Daoy (cell line): ENCODE data around the gene JAKMIP1. TPM values are rescaled to one million over a fixed set of nuclear protein-coding genes. Genes with fewer than 3 reads are reported as not detected.

ENCODE experiments used
- DNase-seq: peaks from one replicate; pipeline ENCODE4 v3.0.0-alpha.2; 2015; ENCODE audit warnings: low read depth
- total RNA-seq: library from RNA; depleted of rRNA; stranded (reverse); fragments of >200 nt; shearing (Covaris generic); gene quantifications from 2 replicates; pipeline ENCODE4 v1.2.3, GENCODE V29; 2014

Gene JAKMIP1
- total RNA-seq, 1 experiment from 2014 or later: 0.40 TPM

GRCh38 chr4:6042293-6043063 lies 157.9 kb downstream of the JAKMIP1 start:
- DNase-seq: no peak

GRCh38 chr4:6041800-6042199 lies 158.5 kb downstream of the JAKMIP1 start:
- DNase-seq: no peak

GRCh38 chr4:6038711-6039110 lies 161.6 kb downstream of the JAKMIP1 start:
- DNase-seq: no peak

GRCh38 chr4:6035786-6036185 lies 164.6 kb downstream of the JAKMIP1 start:
- DNase-seq: no peak

GRCh38 chr4:6033381-6033780 lies 167.0 kb downstream of the JAKMIP1 start:
- no peak for DNase-seq

- DNase-seq: peak; percentile 46
Observed at GRCh38 chr4:6032249-6033244, 167.8 kb downstream of the JAKMIP1 start.

GRCh38 chr4:6031846-6032245 lies 168.5 kb downstream of the JAKMIP1 start:
- no peak for DNase-seq

- DNase-seq: no peak
Observed at GRCh38 chr4:6030679-6031078, 169.7 kb downstream of the JAKMIP1 start.

- DNase-seq: no peak
Observed at GRCh38 chr4:6029254-6029653, 171.1 kb downstream of the JAKMIP1 start.

GRCh38 chr4:6028168-6028567 lies 172.2 kb downstream of the JAKMIP1 start:
- no peak for DNase-seq

- DNase-seq: no peak
Observed at GRCh38 chr4:6027392-6027791, 173.0 kb downstream of the JAKMIP1 start.

- DNase-seq: no peak
Observed at GRCh38 chr4:6024313-6024960, 175.9 kb downstream of the JAKMIP1 start.

GRCh38 chr4:6023731-6024130 lies 176.6 kb downstream of the JAKMIP1 start:
- DNase-seq: peak; percentile 37

GRCh38 chr4:6022607-6023288 lies 177.6 kb downstream of the JAKMIP1 start:
- DNase-seq: no peak

GRCh38 chr4:6021831-6022606 lies 178.3 kb downstream of the JAKMIP1 start:
- no peak for DNase-seq

- DNase-seq: no peak
Observed at GRCh38 chr4:6020613-6021012, 179.7 kb downstream of the JAKMIP1 start.

GRCh38 chr4:6019316-6020263 lies 180.8 kb downstream of the JAKMIP1 start:
- peak; percentile 51 for DNase-seq

GRCh38 chr4:6018331-6018730 lies 182.0 kb downstream of the JAKMIP1 start, which contains the start of gene C4orf50:
Gene C4orf50 (minus strand): TSS chr4:6018431.
- no peak for DNase-seq

GRCh38 chr4:6017800-6018199 lies 182.5 kb downstream of the JAKMIP1 start:
- DNase-seq: no peak
